CD4-positive, alpha-beta T cell treated with Interleukin-4 for 1 hour (primary cell): ENCODE results near the gene TSPAN17.
A peak's percentile ranks its signal among the peaks of the same experiment; 100 is the strongest.

ENCODE experiments used
- DNase-seq, 2 donors: peaks; one replicate each; pipeline ENCODE4 v3.0.0-alpha.2; 2020 to 2022

Gene TSPAN17

GRCh38 chr5:176642675-176643490, 4.4 kb upstream of the TSPAN17 start:
- DNase-seq = no peak

- no peak for DNase-seq
Observed at GRCh38 chr5:176643491-176644219, 3.6 kb upstream of the TSPAN17 start.

GRCh38 chr5:176644294-176644693, 3.0 kb upstream of the TSPAN17 start:
- no peak for DNase-seq

GRCh38 chr5:176644878-176645670, 2.2 kb upstream of the TSPAN17 start:
- DNase-seq = no peak

GRCh38 chr5:176646049-176646706, 1.1 kb upstream of the TSPAN17 start:
- DNase-seq = no peak

GRCh38 chr5:176646707-176647029, 616 bp upstream of the TSPAN17 start:
- no peak for DNase-seq

GRCh38 chr5:176647843-176648473, 674 bp downstream of the TSPAN17 start:
- peak in 1 of 2 donors; percentile 4 for DNase-seq

- peak; percentile 28 to 44 for DNase-seq
Observed at GRCh38 chr5:176648474-176649194, 1.4 kb downstream of the TSPAN17 start.

GRCh38 chr5:176650354-176650884, 3.1 kb downstream of the TSPAN17 start:
- no peak for DNase-seq

- DNase-seq = no peak
Observed at GRCh38 chr5:176651472-176651980, 4.2 kb downstream of the TSPAN17 start.

- DNase-seq = no peak
Observed at GRCh38 chr5:176652136-176652535, 4.9 kb downstream of the TSPAN17 start.

GRCh38 chr5:176653401-176654385, 6.4 kb downstream of the TSPAN17 start:
- peak; percentile 52 to 53 for DNase-seq

- DNase-seq = no peak
Observed at GRCh38 chr5:176654856-176655255, 7.6 kb downstream of the TSPAN17 start.

GRCh38 chr5:176656467-176656990, 9.2 kb downstream of the TSPAN17 start:
- no peak for DNase-seq

- peak; percentile 64 to 67 for DNase-seq
Observed at GRCh38 chr5:176658007-176658599, 10.8 kb downstream of the TSPAN17 start.

- DNase-seq = peak in 1 of 2 donors; percentile 51
Observed at GRCh38 chr5:176658817-176659511, 11.7 kb downstream of the TSPAN17 start.

GRCh38 chr5:176659512-176659839, 12.2 kb downstream of the TSPAN17 start:
- DNase-seq = no peak

GRCh38 chr5:176659860-176660461, 12.7 kb downstream of the TSPAN17 start:
- DNase-seq = no peak
